Islet of Langerhans (tissue), 1 donor: ENCODE measurements around the gene ABI3BP.

Source experiments
- FAIRE-seq: peaks from one replicate; lab custom pipeline; 2011; peaks lifted over from hg19 to GRCh38; lab: Jason Lieb, UNC

The ABI3BP gene

GRCh38 chr3:100775226-100775625 is 218.0 kb downstream of the ABI3BP start:
- FAIRE-seq = no peak

- FAIRE-seq = no peak
These were observed 223.5 kb downstream of the ABI3BP start for GRCh38 chr3:100769693-100770092.

- no peak for FAIRE-seq
These were observed 227.2 kb downstream of the ABI3BP start for GRCh38 chr3:100766069-100766468.

GRCh38 chr3:100765437-100765975 is 227.7 kb downstream of the ABI3BP start:
- no peak for FAIRE-seq

- FAIRE-seq = no peak
These were observed 231.3 kb downstream of the ABI3BP start for GRCh38 chr3:100761951-100762350.

GRCh38 chr3:100761211-100761942 is 231.8 kb downstream of the ABI3BP start:
- FAIRE-seq = no peak

GRCh38 chr3:100760377-100760776 is 232.8 kb downstream of the ABI3BP start:
- FAIRE-seq = no peak

GRCh38 chr3:100759950-100760349 is 233.3 kb downstream of the ABI3BP start:
- no peak for FAIRE-seq

GRCh38 chr3:100759159-100759558 is 234.1 kb downstream of the ABI3BP start:
- FAIRE-seq = no peak

GRCh38 chr3:100756441-100756840 is 236.8 kb downstream of the ABI3BP start:
- peak; percentile 13 for FAIRE-seq

- FAIRE-seq = no peak
These were observed 238.5 kb downstream of the ABI3BP start for GRCh38 chr3:100754563-100755334.

- no peak for FAIRE-seq
These were observed 239.4 kb downstream of the ABI3BP start for GRCh38 chr3:100753846-100754245.

- peak; percentile 80 for FAIRE-seq
These were observed 244.3 kb downstream of the ABI3BP start for GRCh38 chr3:100748967-100749366.

- FAIRE-seq = no peak
These were observed 245.0 kb downstream of the ABI3BP start for GRCh38 chr3:100748220-100748619.

- FAIRE-seq = no peak
These were observed 247.1 kb downstream of the ABI3BP start for GRCh38 chr3:100746092-100746491.

GRCh38 chr3:100745617-100746016 is 247.6 kb downstream of the ABI3BP start:
- FAIRE-seq = no peak

- no peak for FAIRE-seq
These were observed 248.6 kb downstream of the ABI3BP start for GRCh38 chr3:100744671-100745070.

GRCh38 chr3:100743535-100743934 is 249.7 kb downstream of the ABI3BP start:
- FAIRE-seq = no peak

- FAIRE-seq = no peak
These were observed 253.0 kb downstream of the ABI3BP start for GRCh38 chr3:100740207-100740606.

- no peak for FAIRE-seq
These were observed 255.9 kb downstream of the ABI3BP start for GRCh38 chr3:100737334-100737733.

- no peak for FAIRE-seq
These were observed 260.8 kb downstream of the ABI3BP start for GRCh38 chr3:100732435-100732834.

GRCh38 chr3:100730524-100730923 is 262.7 kb downstream of the ABI3BP start:
- FAIRE-seq = no peak

GRCh38 chr3:100726706-100727105 is 266.5 kb downstream of the ABI3BP start:
- no peak for FAIRE-seq
